Activated B cell treated with CpG ODN at 0.5 μM for 24 hours (primary cell): ENCODE results near the gene CAMTA1. TPM values are rescaled to one million over a fixed set of nuclear protein-coding genes. Genes with fewer than 3 reads are reported as not detected.

Experiments used
- ATAC-seq: fragments of 200-7000 bp; cut with Tn5 transposase; one replicate; pipeline ENCODE4 v1.10.0; 2021; ENCODE audit warnings: low read depth, mild to moderate bottlenecking, moderate library complexity
- CTCF ChIA-PET: fragments of 350-600 bp; sonication (Branson Sonifier 250); formaldehyde crosslinking; loops from one replicate; lab custom pipeline; 2021; ENCODE audit warnings: antibody characterized with exemption; lab: Charles Lee
- POLR2A ChIA-PET: fragments of 350-600 bp; sonication (Branson Sonifier 250); formaldehyde crosslinking; loops from one replicate; lab custom pipeline; 2021; ENCODE audit warnings: antibody characterized with exemption; lab: Charles Lee
- DNase-seq: peaks from one replicate; pipeline ENCODE4 v3.0.0; 2022
- H3K27ac Mint-ChIP-seq: one replicate; pipeline ENCODE4 v1.8.0; 2020; ENCODE audit warnings: mixed read lengths
- H3K27me3 Mint-ChIP-seq: one replicate; pipeline ENCODE4 v1.8.0; 2021; ENCODE audit warnings: mixed read lengths
- H3K36me3 Mint-ChIP-seq: one replicate; pipeline ENCODE4 v1.8.0; 2021; ENCODE audit warnings: low read depth, mixed read lengths
- H3K4me1 Mint-ChIP-seq: one replicate; pipeline ENCODE4 v1.8.0; 2021; ENCODE audit warnings: mixed read lengths
- H3K4me3 Mint-ChIP-seq: one replicate; pipeline ENCODE4 v1.8.0; 2020; ENCODE audit warnings: mild to moderate bottlenecking, mixed read lengths
- H3K9me3 Mint-ChIP-seq: one replicate; pipeline ENCODE4 v1.8.0; 2020; ENCODE audit warnings: mixed read lengths
- intact Hi-C: fragments of 100-400 bp; cut with micrococcal nuclease; formaldehyde crosslinking; loops from one replicate; pipeline ENCODE4 v1.15.1; 2024
- total RNA-seq: library from RNA; stranded (reverse); gene quantifications from 2 replicates; pipeline ENCODE4 v1.2.3, GENCODE V29; 2022
- TF ChIP-seq, protein P1 (sequence below): fragments of 200-600 bp; IDR thresholded peaks from one replicate; pipeline ENCODE4 v1.8.0; 2022; ENCODE audit warnings: antibody characterized with exemption, mild to moderate bottlenecking

CAMTA1 gene
- total RNA-seq, 1 donor from 2014 or later, result 49.8 TPM

DNA sequence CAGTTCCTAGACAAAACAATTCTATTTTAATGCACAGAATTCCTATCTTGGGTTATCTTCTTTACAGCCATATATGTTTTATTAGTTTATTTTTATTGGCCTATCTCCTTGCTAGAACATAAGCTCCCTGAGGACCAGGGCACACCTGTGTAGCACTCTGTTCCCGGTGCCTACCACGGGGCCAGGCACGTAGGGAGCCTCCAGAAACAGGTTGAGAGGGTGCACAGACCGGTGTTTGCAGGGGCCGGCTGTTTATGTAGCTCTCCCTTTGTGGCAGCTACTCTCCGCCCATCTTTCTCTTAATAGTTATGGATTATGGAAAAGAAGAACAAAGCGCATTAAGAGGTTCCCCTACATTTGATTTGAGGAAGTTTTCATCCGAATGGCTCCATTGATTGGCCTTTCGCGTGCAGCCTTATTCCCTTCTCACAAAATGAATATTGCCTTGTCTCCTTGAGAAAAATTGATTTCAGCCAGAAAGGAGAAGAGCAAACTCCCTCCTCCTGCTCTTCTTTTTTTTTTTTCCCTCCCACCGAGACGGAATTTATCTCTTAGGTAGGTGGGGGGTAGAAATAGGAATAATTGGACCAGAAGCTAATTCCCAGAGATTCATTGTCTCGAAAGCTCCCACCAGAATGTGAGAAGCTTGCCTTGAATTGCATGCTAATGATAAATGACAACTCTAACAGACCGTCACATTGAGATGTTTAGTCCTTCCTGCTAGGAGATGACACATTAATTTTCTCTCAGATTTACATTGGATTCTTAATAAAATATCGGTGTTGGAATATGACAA lies 447.4 kb downstream of the CAMTA1 start:
- Mint-ChIP-seq H3K4me1 (no peaks in the 10 kb centered on the region), H3K36me3 (no peaks in the 10 kb centered on the region), H3K27ac (no peak overlapping the region), H3K27me3 (peaks cover 4% of the 10 kb centered on the region), H3K4me3 (no peak overlapping the region), H3K9me3 (no peaks in the 10 kb centered on the region)
- ChIA-PET POLR2A (no interaction called here), CTCF (no interaction called here)
- TF ChIP-seq, protein P1, sequence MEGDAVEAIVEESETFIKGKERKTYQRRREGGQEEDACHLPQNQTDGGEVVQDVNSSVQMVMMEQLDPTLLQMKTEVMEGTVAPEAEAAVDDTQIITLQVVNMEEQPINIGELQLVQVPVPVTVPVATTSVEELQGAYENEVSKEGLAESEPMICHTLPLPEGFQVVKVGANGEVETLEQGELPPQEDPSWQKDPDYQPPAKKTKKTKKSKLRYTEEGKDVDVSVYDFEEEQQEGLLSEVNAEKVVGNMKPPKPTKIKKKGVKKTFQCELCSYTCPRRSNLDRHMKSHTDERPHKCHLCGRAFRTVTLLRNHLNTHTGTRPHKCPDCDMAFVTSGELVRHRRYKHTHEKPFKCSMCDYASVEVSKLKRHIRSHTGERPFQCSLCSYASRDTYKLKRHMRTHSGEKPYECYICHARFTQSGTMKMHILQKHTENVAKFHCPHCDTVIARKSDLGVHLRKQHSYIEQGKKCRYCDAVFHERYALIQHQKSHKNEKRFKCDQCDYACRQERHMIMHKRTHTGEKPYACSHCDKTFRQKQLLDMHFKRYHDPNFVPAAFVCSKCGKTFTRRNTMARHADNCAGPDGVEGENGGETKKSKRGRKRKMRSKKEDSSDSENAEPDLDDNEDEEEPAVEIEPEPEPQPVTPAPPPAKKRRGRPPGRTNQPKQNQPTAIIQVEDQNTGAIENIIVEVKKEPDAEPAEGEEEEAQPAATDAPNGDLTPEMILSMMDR, result no peak
- ATAC-seq (no peak), DNase-seq (no peak)
- intact Hi-C loops, result no loop called here

DNA sequence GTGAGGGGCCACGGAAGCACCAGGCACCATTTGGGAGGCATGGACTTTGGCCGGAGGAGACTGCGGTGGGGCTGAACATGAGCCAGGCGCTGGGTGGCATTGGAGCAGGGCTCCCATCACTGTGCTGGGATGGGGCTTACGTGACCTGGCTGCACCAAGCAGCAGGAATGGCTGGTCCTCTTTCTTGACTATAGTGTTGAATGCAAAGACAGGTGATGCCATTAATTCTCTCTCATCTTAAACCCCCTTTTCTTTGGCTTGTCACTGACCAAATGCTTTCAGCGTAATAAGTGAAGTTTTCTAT lies 447.9 kb downstream of the CAMTA1 start:
- Mint-ChIP-seq H3K27me3 (peaks cover 9% of the 10 kb centered on the region), H3K36me3 (no peaks in the 10 kb centered on the region), H3K4me1 (no peaks in the 10 kb centered on the region), H3K9me3 (no peaks in the 10 kb centered on the region), H3K27ac (no peak overlapping the region), H3K4me3 (no peak overlapping the region)
- intact Hi-C loops, result no loop called here
- no peak for ATAC-seq
- TF ChIP-seq, protein P1, result no peak
- ChIA-PET POLR2A (no interaction called here), CTCF (no interaction called here)
- DNase-seq, result no peak

DNA sequence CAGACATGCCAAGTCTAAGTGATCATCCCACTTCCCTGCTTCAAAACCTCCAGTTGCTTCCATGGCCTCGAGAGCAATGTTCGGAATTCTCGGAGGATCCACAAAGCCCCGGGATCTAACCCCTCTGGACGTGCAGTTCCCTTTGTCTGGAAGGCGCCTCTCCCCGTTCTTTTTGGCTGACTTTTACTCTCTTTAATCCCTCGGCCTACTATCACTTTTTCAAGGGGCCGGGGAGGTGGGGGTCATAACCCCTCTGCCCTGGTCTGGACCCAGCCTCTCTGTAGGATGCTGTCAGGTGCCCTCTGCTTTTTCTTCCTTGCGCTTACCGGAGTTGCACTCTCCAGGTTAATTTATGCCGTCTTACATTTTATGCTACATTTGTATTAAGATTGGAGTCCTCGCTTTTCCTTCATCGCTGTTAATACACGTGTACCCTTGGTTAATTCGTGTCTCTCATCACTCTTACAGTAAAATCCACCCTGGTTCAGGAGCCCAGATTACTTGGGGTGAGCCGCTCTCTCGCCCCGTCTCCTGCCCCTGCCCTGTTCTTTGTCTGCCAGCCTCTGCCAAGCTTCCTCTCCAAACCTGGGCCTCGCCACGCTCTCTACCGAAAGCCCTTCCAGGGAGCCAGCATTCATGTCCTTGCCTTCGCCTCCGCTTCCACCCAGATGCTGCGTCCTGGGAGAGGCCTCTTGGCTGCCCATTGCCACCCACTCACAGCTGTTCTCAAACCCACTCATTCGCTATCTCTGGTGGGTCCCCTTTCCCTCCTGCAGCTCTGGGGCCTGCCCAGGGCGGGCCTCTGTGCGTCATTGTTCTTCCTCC lies 448.6 kb downstream of the CAMTA1 start:
- CTCF ChIA-PET, result no interaction called here
- intact Hi-C loops, result no loop called here
- no peaks in the 10 kb centered on the region for H3K4me1 Mint-ChIP-seq
- TF ChIP-seq, protein P1, result no peak
- H3K27ac Mint-ChIP-seq, result no peak overlapping the region
- no peaks in the 10 kb centered on the region for H3K36me3 Mint-ChIP-seq
- DNase-seq (no peak), ATAC-seq (no peak)
- no peaks in the 10 kb centered on the region for H3K9me3 Mint-ChIP-seq
- H3K4me3 Mint-ChIP-seq, result no peak overlapping the region
- POLR2A ChIA-PET, result no interaction called here
- peaks cover 12% of the 10 kb centered on the region for H3K27me3 Mint-ChIP-seq

DNA sequence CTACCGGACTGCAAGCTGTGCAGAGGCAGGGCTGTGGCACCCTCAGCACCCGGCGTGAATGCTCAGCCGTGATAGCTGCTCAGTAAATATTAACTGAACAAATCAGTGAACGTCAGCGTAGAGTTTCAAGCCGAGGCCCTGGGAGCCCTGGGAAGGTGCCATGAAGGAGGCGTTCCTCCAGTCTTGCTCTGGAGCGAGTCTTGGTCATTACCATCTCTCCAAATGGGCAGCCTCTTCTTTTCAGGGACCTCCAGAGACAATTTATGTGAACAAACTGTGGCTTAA lies 449.2 kb downstream of the CAMTA1 start:
- ATAC-seq, result no peak
- TF ChIP-seq, protein P1, result no peak
- Mint-ChIP-seq H3K9me3 (no peaks in the 10 kb centered on the region), H3K36me3 (no peaks in the 10 kb centered on the region), H3K27ac (no peak overlapping the region), H3K27me3 (peaks cover 18% of the 10 kb centered on the region), H3K4me3 (no peak overlapping the region), H3K4me1 (no peaks in the 10 kb centered on the region)
- ChIA-PET POLR2A (no interaction called here), CTCF (no interaction called here)
- DNase-seq, result no peak
- intact Hi-C loops, result no loop called here

DNA sequence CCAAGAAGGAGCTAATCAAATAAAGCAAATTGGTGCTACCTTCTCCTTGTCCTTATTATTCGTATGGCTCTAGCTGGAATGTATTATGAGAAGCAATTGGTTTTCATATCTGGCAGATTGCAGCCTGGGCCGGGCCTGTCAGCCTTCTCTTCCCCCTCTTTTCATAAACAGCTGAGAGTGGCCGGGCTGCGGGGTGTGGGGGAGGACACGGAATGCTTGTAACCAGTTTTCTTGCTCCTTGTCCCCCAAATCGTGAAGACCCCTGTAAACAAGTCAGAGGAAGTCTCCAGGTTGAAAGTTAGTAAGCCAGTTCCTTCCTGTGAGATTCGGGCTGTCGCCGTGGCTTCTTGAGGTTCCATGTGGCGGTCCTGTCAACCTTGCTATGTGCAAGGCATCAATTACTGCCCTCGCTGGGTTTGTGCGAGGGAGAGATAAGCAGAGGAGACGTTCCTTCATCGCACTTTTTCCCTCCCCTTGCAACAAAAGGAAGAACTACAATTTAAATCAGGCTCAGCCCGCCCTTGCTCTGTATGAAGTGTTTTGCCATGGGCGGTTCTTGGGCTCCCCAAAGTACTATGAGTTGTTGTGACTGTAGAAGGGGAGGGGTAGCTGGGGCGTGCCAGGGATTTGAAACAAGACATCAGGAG lies 450.7 kb downstream of the CAMTA1 start:
- TF ChIP-seq, protein P1, result no peak
- Mint-ChIP-seq H3K4me1 (no peaks in the 10 kb centered on the region), H3K4me3 (no peak overlapping the region), H3K27me3 (peaks cover 21% of the 10 kb centered on the region), H3K9me3 (peaks cover 3% of the 10 kb centered on the region), H3K36me3 (no peaks in the 10 kb centered on the region), H3K27ac (no peak overlapping the region)
- CTCF ChIA-PET, result no interaction called here
- no peak for DNase-seq
- ATAC-seq, result no peak
- POLR2A ChIA-PET, result no interaction called here
- intact Hi-C loops, result no loop called here
